CD4-positive, alpha-beta T cell (primary cell): ENCODE measurements around the gene FAM222B. TPM values are rescaled to one million over a fixed set of nuclear protein-coding genes. Genes with fewer than 3 reads are reported as not detected.
A peak's percentile ranks its signal among the peaks of the same experiment; 100 is the strongest.

Experiments used
- ATAC-seq: fragments of 200-7000 bp; cut with Tn5 transposase; one replicate; pipeline ENCODE4 v1.10.0; 2022; ENCODE audit warnings: mild to moderate bottlenecking; ENCODE audit not compliant: poor library complexity
- CTCF ChIA-PET: fragments of 350-600 bp; sonication (Branson Sonifier 250); formaldehyde crosslinking; loops from one replicate; lab custom pipeline; 2021; ENCODE audit warnings: antibody characterized with exemption, inconsistent platforms; lab: Charles Lee
- POLR2A ChIA-PET: fragments of 350-600 bp; sonication (Branson Sonifier 250); formaldehyde crosslinking; loops from one replicate; lab custom pipeline; 2021; ENCODE audit warnings: antibody characterized with exemption, inconsistent platforms; lab: Charles Lee
- DNase-seq, 14 experiments: peaks; one replicate each; pipeline ENCODE4 v3.0.0-alpha.2; 2013 to 2020; ENCODE audit warnings: mixed read lengths in 2 of 14
- H3K27ac ChIP-seq, 2 donors: one replicate each; pipeline versions ENCODE4 v1.5.1 to v1.7.0; 2013; ENCODE audit warnings: low read length in 2 of 2, low read depth in 1 of 2, mild to moderate bottlenecking in 1 of 2
- H3K27me3 ChIP-seq, 2 experiments: 1 replicate in 1 of 2; 2 replicates in 1 of 2; pipeline versions ENCODE4 v1.6.1 to v1.7.0; 2013; ENCODE audit warnings: low read length in 2 of 2, control low read depth in 1 of 2, mild to moderate bottlenecking in 1 of 2, moderate library complexity in 1 of 2; ENCODE audit not compliant: insufficient read depth in 2 of 2, control insufficient read depth in 1 of 2
- H3K36me3 ChIP-seq: one replicate; pipeline ENCODE4 v1.6.1; 2013; ENCODE audit warnings: low read length, control low read depth; ENCODE audit not compliant: insufficient read depth
- H3K4me1 ChIP-seq: one replicate; pipeline ENCODE4 v1.6.1; 2013; ENCODE audit warnings: low read length, control low read depth; ENCODE audit not compliant: insufficient read depth
- H3K4me3 ChIP-seq: one replicate; pipeline ENCODE4 v1.5.1; 2013; ENCODE audit warnings: mild to moderate bottlenecking, low read length, moderate library complexity
- H3K9me3 ChIP-seq, 2 experiments: 1 replicate in 1 of 2; 2 replicates in 1 of 2; pipeline versions ENCODE4 v1.6.1 to v1.7.0; 2013; ENCODE audit warnings: low read length in 2 of 2, mild to moderate bottlenecking in 2 of 2, control low read depth in 1 of 2, moderate library complexity in 1 of 2; ENCODE audit not compliant: control insufficient read depth in 1 of 2, insufficient read depth in 1 of 2
- H3K27ac Mint-ChIP-seq: one replicate; pipeline ENCODE4 v1.8.0; 2020; ENCODE audit warnings: mixed read lengths
- H3K27me3 Mint-ChIP-seq: one replicate; pipeline ENCODE4 v1.8.0; 2021; ENCODE audit warnings: mixed read lengths
- H3K36me3 Mint-ChIP-seq: one replicate; pipeline ENCODE4 v1.8.0; 2021; ENCODE audit warnings: low read depth, mixed read lengths
- H3K4me1 Mint-ChIP-seq: one replicate; pipeline ENCODE4 v1.8.0; 2021; ENCODE audit warnings: low read depth, mixed read lengths
- H3K4me3 Mint-ChIP-seq: one replicate; pipeline ENCODE4 v1.8.0; 2020; ENCODE audit warnings: mild to moderate bottlenecking, mixed read lengths
- H3K9me3 Mint-ChIP-seq: one replicate; pipeline ENCODE4 v1.8.0; 2020; ENCODE audit warnings: mixed read lengths
- CTCF ChIP-seq: fragments of 200-600 bp; IDR thresholded peaks from one replicate; pipeline ENCODE4 v1.8.0; 2022; ENCODE audit warnings: antibody characterized with exemption, mild to moderate bottlenecking
- intact Hi-C, 2 experiments: fragments of 100-400 bp; cut with DNase I in 1 of 2; cut with micrococcal nuclease in 1 of 2; formaldehyde crosslinking; loops; one replicate each; pipeline versions ENCODE4 v1.15.1 to v1.9.0; 2023 to 2025; cut with DNase I, micrococcal nuclease
- total RNA-seq, 174 experiments: library from RNA in 2 of 174; stranded (reverse) in 2 of 174; gene quantifications; one replicate each; pipeline ENCODE4 v1.2.3 and lab custom pipeline; 2021 to 2026

Gene FAM222B
- total RNA-seq, 2 experiments from 2014 or later: 17.3 to 17.5 TPM

GRCh38 chr17:28885951-28886350 lies 43.4 kb upstream of the FAM222B start:
- no peak overlapping the region for H3K27ac Mint-ChIP-seq
- Histone ChIP-seq H3K9me3 (no peaks in the 10 kb centered on the region), H3K27ac (no peak overlapping the region), H3K27me3 (no peaks in the 10 kb centered on the region), H3K36me3 (peaks cover 84% of the 10 kb centered on the region), H3K4me1 (peaks cover 29% of the 10 kb centered on the region), H3K4me3 (no peak overlapping the region)
- peaks cover 3% of the 10 kb centered on the region for H3K4me1 Mint-ChIP-seq
- no peak overlapping the region for H3K4me3 Mint-ChIP-seq
- intact Hi-C loops: no loop called here
- ChIA-PET POLR2A (no interaction called here), CTCF (no interaction called here)
- no peak for ATAC-seq
- no peak for TF ChIP-seq CTCF
- no peaks in the 10 kb centered on the region for H3K9me3 Mint-ChIP-seq
- peaks cover 79% of the 10 kb centered on the region for H3K36me3 Mint-ChIP-seq
- DNase-seq: no peak
- no peaks in the 10 kb centered on the region for H3K27me3 Mint-ChIP-seq

- intact Hi-C loops: no loop called here
- H3K4me3 ChIP-seq: no peak overlapping the region
- ATAC-seq (no peak), DNase-seq (no peak)
- no peaks in the 10 kb centered on the region for H3K27me3 ChIP-seq
- no peaks in the 10 kb centered on the region for H3K4me1 Mint-ChIP-seq
- no peaks in the 10 kb centered on the region for H3K9me3 Mint-ChIP-seq
- H3K27ac Mint-ChIP-seq: peak overlapping the region; percentile 14
- peaks cover 83% of the 10 kb centered on the region for H3K36me3 Mint-ChIP-seq
- no peak overlapping the region for H3K4me3 Mint-ChIP-seq
- no peak for TF ChIP-seq CTCF
- ChIA-PET CTCF (no interaction called here), POLR2A (interaction anchor here (1.1 kb wide), 1 partner anchor 14 kb away, joined by 4 read pairs; no protein-coding TSS in a partner anchor)
- H3K36me3 ChIP-seq: peaks cover 90% of the 10 kb centered on the region
- H3K27me3 Mint-ChIP-seq: no peaks in the 10 kb centered on the region
- no peaks in the 10 kb centered on the region for H3K9me3 ChIP-seq
- no peak overlapping the region for H3K27ac ChIP-seq
- H3K4me1 ChIP-seq: peaks cover 23% of the 10 kb centered on the region
These were observed 42.8 kb upstream of the FAM222B start for GRCh38 chr17:28885363-28885762.

GRCh38 chr17:28883967-28884702 lies 41.5 kb upstream of the FAM222B start:
- Mint-ChIP-seq H3K27ac (peak overlapping the region; percentile 14), H3K4me1 (no peaks in the 10 kb centered on the region), H3K36me3 (peaks cover 90% of the 10 kb centered on the region), H3K27me3 (no peaks in the 10 kb centered on the region), H3K9me3 (no peaks in the 10 kb centered on the region), H3K4me3 (no peak overlapping the region)
- no peak for DNase-seq
- TF ChIP-seq CTCF: no peak
- H3K4me3 ChIP-seq: no peak overlapping the region
- peaks cover 17% of the 10 kb centered on the region for H3K4me1 ChIP-seq
- ChIA-PET CTCF (interaction anchor here (0.7 kb wide), 1 partner anchor 120 kb away, joined by 3 read pairs; no protein-coding TSS in a partner anchor), POLR2A (interaction anchor here (1.1 kb wide), 1 partner anchor 13 kb away, joined by 4 read pairs; no protein-coding TSS in a partner anchor)
- intact Hi-C loops: no loop called here
- no peak for ATAC-seq
- H3K9me3 ChIP-seq: no peaks in the 10 kb centered on the region
- H3K27ac ChIP-seq: no peak overlapping the region
- peaks cover 98% of the 10 kb centered on the region for H3K36me3 ChIP-seq
- H3K27me3 ChIP-seq: no peaks in the 10 kb centered on the region
